Tibial nerve (tissue), 4 donors: Measurements from ENCODE around the gene ZNF226. TPM values are rescaled to one million over a fixed set of nuclear protein-coding genes. Genes with fewer than 3 reads are reported as not detected.
"Not testable (repeated sequence)": the region's sequence is repeated elsewhere in the genome, so short reads cannot be mapped to it uniquely, and the experiment has no call there.

Experiments used
- DNase-seq, 2 donors: peaks; one replicate each; pipeline ENCODE4 v3.0.0-alpha.2; 2019; ENCODE audit warnings: low spot score in 2 of 2
- H3K27ac ChIP-seq, 4 donors: fragments of 200-600 bp; sonication (generic) in 3 of 4; one replicate each; pipeline ENCODE4 v1.5.1; 2017 to 2019; ENCODE audit warnings: mild to moderate bottlenecking in 1 of 4
- H3K27me3 ChIP-seq, 2 donors: fragments of 200-600 bp; sonication (generic) in 1 of 2; one replicate each; pipeline versions ENCODE4 v1.5.1 to v1.6.0; 2017 to 2019
- H3K36me3 ChIP-seq, 3 donors: fragments of 200-600 bp; sonication (generic); one replicate each; pipeline ENCODE4 v1.5.1; 2018 to 2019
- H3K4me1 ChIP-seq, 4 donors: fragments of 200-600 bp; sonication (generic) in 3 of 4; one replicate each; pipeline ENCODE4 v1.5.1; 2017 to 2019
- H3K4me3 ChIP-seq, 4 donors: fragments of 200-600 bp; sonication (generic) in 3 of 4; one replicate each; pipeline ENCODE4 v1.5.1; 2017 to 2019; ENCODE audit warnings: mild to moderate bottlenecking in 1 of 4, moderate library complexity in 1 of 4
- H3K9me3 ChIP-seq, 4 donors: fragments of 200-600 bp; sonication (generic) in 3 of 4; one replicate each; pipeline ENCODE4 v1.5.1; 2017 to 2019
- EP300 ChIP-seq, 2 donors: sonication (generic); formaldehyde crosslinking; IDR thresholded peaks; one replicate each; pipeline ENCODE4 v1.6.1; 2017; ENCODE audit warnings: antibody characterized with exemption in 2 of 2, mild to moderate bottlenecking in 1 of 2
- POLR2A ChIP-seq, 2 donors: fragments of 450-650 bp; IDR thresholded peaks; one replicate each; pipeline ENCODE4 v1.6.1; 2017; ENCODE audit warnings: antibody characterized with exemption in 2 of 2, mild to moderate bottlenecking in 2 of 2, moderate library complexity in 2 of 2
- WGBS, 2 donors: methylation state at CpG; one replicate each; pipeline ENCODE4 v1.1.5; 2018; 5-methylcytosine and 5-hydroxymethylcytosine counted together
- total RNA-seq, 4 donors: library from RNA; depleted of rRNA; stranded (reverse); fragments of >200 nt; gene quantifications; one replicate each; pipeline ENCODE4 v1.1.0, GENCODE V29; 2016
- TF ChIP-seq, protein P1 (sequence below), 5 experiments: fragments of 200-600 bp in 3 of 5; fragments of 450-650 bp in 2 of 5; sonication (generic) in 3 of 5; IDR thresholded peaks; one replicate each; pipeline ENCODE4 v1.5.1; 2016 to 2019; ENCODE audit warnings: antibody characterized with exemption in 5 of 5, mild to moderate bottlenecking in 3 of 5, moderate library complexity in 2 of 5

ZNF226 gene
- total RNA-seq, 4 donors from 2014 or later, result 18.0 to 29.1 (median 23.3) TPM

- H3K27ac ChIP-seq, result peak overlapping the region; percentile 40 to 94 (median 87)
- peak overlapping the region; percentile 47 to 76 (median 67) for H3K4me3 ChIP-seq
- no peaks in the 10 kb centered on the region for H3K36me3 ChIP-seq
- DNase-seq, result peak; percentile 62 to 85
- peak in 1 of 2 donors; percentile 87 for TF ChIP-seq EP300 (IDR thresholded peaks at IDR 0.05)
- TF ChIP-seq, protein P1, sequence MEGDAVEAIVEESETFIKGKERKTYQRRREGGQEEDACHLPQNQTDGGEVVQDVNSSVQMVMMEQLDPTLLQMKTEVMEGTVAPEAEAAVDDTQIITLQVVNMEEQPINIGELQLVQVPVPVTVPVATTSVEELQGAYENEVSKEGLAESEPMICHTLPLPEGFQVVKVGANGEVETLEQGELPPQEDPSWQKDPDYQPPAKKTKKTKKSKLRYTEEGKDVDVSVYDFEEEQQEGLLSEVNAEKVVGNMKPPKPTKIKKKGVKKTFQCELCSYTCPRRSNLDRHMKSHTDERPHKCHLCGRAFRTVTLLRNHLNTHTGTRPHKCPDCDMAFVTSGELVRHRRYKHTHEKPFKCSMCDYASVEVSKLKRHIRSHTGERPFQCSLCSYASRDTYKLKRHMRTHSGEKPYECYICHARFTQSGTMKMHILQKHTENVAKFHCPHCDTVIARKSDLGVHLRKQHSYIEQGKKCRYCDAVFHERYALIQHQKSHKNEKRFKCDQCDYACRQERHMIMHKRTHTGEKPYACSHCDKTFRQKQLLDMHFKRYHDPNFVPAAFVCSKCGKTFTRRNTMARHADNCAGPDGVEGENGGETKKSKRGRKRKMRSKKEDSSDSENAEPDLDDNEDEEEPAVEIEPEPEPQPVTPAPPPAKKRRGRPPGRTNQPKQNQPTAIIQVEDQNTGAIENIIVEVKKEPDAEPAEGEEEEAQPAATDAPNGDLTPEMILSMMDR (IDR thresholded peaks at IDR 0.05), result no peak
- peak in 1 of 2 donors; percentile 8 for TF ChIP-seq POLR2A (IDR thresholded peaks at IDR 0.05)
- H3K4me1 ChIP-seq, result peaks cover 0 to 13% (median 2%) of the 10 kb centered on the region in 4 donors
- 3 to 5% methylated on average over 23 to 26 of the region's 26 CpGs for WGBS, 2 donors
- H3K27me3 ChIP-seq, result no peaks in the 10 kb centered on the region
- peaks cover 0 to 37% (median 2%) of the 10 kb centered on the region in 4 donors for H3K9me3 ChIP-seq
These were observed 42.4 kb downstream of the ZNF226 start for GRCh38 chr19:44207126-44207803.

DNA sequence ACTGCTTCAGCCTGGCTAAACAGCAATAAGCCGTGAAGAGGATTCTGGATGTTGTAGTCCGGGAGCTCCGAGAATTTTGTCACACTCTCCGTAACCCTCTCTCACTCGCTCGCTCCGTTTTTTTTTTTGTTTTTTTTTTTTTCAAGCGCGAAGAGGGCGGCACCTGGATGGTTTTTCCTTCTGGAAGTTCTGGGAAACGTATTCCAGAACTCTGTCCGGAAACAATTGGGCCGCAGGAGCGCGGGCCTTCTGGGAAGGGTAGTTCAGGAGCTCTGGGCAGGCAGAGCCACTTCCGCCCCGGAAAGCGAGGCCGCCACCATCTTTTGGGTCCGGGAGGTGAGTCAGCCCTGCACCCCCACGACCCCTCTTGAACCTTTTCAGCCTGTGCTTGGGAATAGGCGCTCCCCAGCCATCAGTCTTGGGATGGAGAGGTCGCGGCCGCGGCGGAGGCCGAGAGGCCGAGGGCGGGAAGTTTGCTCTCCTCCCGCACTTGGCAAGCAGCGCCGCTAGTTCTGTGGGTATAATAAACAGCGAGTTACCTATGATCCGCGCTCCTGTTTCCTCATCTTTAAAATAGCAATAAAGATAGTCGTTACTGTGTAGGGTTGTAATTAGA is 47.5 kb downstream of the ZNF226 start, which contains the start of gene ZNF227:
Gene ZNF227 (plus strand): TSS at position 283 of the 616 bp plus-strand sequence. CDS start 5,261 bp downstream, outside the sequence.
- H3K36me3 ChIP-seq, result peaks cover 0 to 32% (median 2%) of the 10 kb centered on the region in 3 donors
- WGBS, 2 donors, result 1% methylated on average over 37 of the region's 37 CpGs
- H3K4me3 ChIP-seq, result peak within 1 kb of the TSS; percentile 45 to 95 (median 64)
- peak within 1 kb of the TSS; percentile 53 to 87 (median 84) for H3K27ac ChIP-seq
- no peaks in the 10 kb centered on the region for H3K27me3 ChIP-seq
- TF ChIP-seq POLR2A (IDR thresholded peaks at IDR 0.05), result peak in 1 of 2 donors; percentile 43
- TF ChIP-seq, protein P1 (IDR thresholded peaks at IDR 0.05), result no peak
- peak; percentile 43 to 85 for TF ChIP-seq EP300 (IDR thresholded peaks at IDR 0.05)
- H3K9me3 ChIP-seq, result peaks cover 0 to 24% (median 2%) of the 10 kb centered on the region in 4 donors
- DNase-seq, result peak; percentile 77 to 87
- peaks cover 0 to 23% (median 5%) of the 10 kb centered on the region in 4 donors for H3K4me1 ChIP-seq

GRCh38 chr19:44212866-44213346 is 48.0 kb downstream of the ZNF226 start:
- Histone ChIP-seq H3K27ac (peak overlapping the region; percentile 23 to 87 (median 84)), H3K27me3 (no peaks in the 10 kb centered on the region), H3K4me3 (peak overlapping the region; percentile 45 to 95 (median 64)), H3K36me3 (peaks cover 0 to 38% (median 3%) of the 10 kb centered on the region in 3 donors), H3K9me3 (peaks cover 0 to 29% (median 2%) of the 10 kb centered on the region in 4 donors), H3K4me1 (peaks cover 0 to 22% (median 5%) of the 10 kb centered on the region in 4 donors)
- WGBS, 2 donors, result 3 to 4% methylated on average over 15 of the region's 15 CpGs
- TF ChIP-seq POLR2A (IDR thresholded peaks at IDR 0.05), result no peak
- TF ChIP-seq, protein P1 (IDR thresholded peaks at IDR 0.05), result no peak
- TF ChIP-seq EP300 (IDR thresholded peaks at IDR 0.05), result no peak
- no peak for DNase-seq

- WGBS, 2 donors, result 98% methylated on average over 3 of the region's 3 CpGs
- not testable (repeated sequence) for H3K27ac ChIP-seq, H3K4me1 ChIP-seq, DNase-seq, H3K4me3 ChIP-seq, H3K27me3 ChIP-seq
- H3K9me3 ChIP-seq, result peaks cover 0 to 59% (median 9%) of the 10 kb centered on the region in 4 donors
- peaks cover 8 to 69% (median 12%) of the 10 kb centered on the region in 3 donors for H3K36me3 ChIP-seq
These were observed 55.0 kb downstream of the ZNF226 start for GRCh38 chr19:44219926-44220325.

- WGBS, 2 donors, result 96 to 99% methylated on average over 6 of the region's 6 CpGs
- H3K4me1 ChIP-seq, DNase-seq, H3K27me3 ChIP-seq, H3K27ac ChIP-seq, H3K4me3 ChIP-seq: not testable (repeated sequence)
- Histone ChIP-seq H3K36me3 (peaks cover 8 to 67% (median 12%) of the 10 kb centered on the region in 3 donors), H3K9me3 (peaks cover 0 to 63% (median 9%) of the 10 kb centered on the region in 4 donors)
These were observed 55.9 kb downstream of the ZNF226 start for GRCh38 chr19:44220761-44221160.

- not testable (repeated sequence) for H3K4me1 ChIP-seq, H3K27ac ChIP-seq, H3K4me3 ChIP-seq, H3K27me3 ChIP-seq, DNase-seq
- peaks cover 8 to 67% (median 12%) of the 10 kb centered on the region in 3 donors for H3K36me3 ChIP-seq
- WGBS, 2 donors, result 97% methylated on average over 3 of the region's 3 CpGs
- peaks cover 0 to 64% (median 11%) of the 10 kb centered on the region in 4 donors for H3K9me3 ChIP-seq
These were observed 56.4 kb downstream of the ZNF226 start for GRCh38 chr19:44221291-44221690.

Other genes with a start within 250 kb of the ZNF226 start
- 10 to 100 TPM in 3 of 4 donors, 1 to 10 TPM in 1; 8.7 to 26.9 (median 17.7) TPM for gene ZNF45, start 229.8 kb upstream of the ZNF226 start, total RNA-seq
- gene ZNF221, start 213.9 kb upstream of the ZNF226 start, total RNA-seq, result 1 to 10 TPM; 3.6 to 7.3 (median 6.5) TPM
- gene ZNF155, start 180.9 kb upstream of the ZNF226 start, total RNA-seq, result 1 to 10 TPM; 4.2 to 7.2 (median 5.1) TPM
- 1 to 10 TPM; 3.9 to 5.3 (median 5.2) TPM for gene ZNF230, start 162.1 kb upstream of the ZNF226 start, total RNA-seq
- 1 to 10 TPM; 2.0 to 7.3 (median 2.1) TPM for gene ZNF222, start 139.7 kb upstream of the ZNF226 start, total RNA-seq
- gene ZNF223, start 113.1 kb upstream of the ZNF226 start, total RNA-seq, result 1 to 10 TPM; 1.7 to 7.3 (median 5.3) TPM
- 1 to 10 TPM; 1.8 to 3.1 (median 2.0) TPM for gene ZNF284, start 92.9 kb upstream of the ZNF226 start, total RNA-seq
- gene ZNF224, start 70.7 kb upstream of the ZNF226 start, total RNA-seq, result 10 to 100 TPM; 16.2 to 34.1 (median 28.4) TPM
- gene ZNF225, start 51.7 kb upstream of the ZNF226 start, total RNA-seq, result 10 to 100 TPM in 1 of 4 donors, 1 to 10 TPM in 3; 1.8 to 10.1 (median 4.6) TPM
- 1 to 10 TPM; 6.9 to 7.9 (median 7.1) TPM for gene ZNF234, start 23.5 kb upstream of the ZNF226 start, total RNA-seq
- gene ZNF227, start 47.4 kb downstream of the ZNF226 start, total RNA-seq, result 10 to 100 TPM in 3 of 4 donors, 1 to 10 TPM in 1; 8.1 to 22.0 (median 14.3) TPM
- gene ZNF233, start 94.8 kb downstream of the ZNF226 start, total RNA-seq, result 1 to 10 TPM in 1 of 4 donors, under 1 TPM in 2, not detected in 1; 0.44 to 1.2 (median 0.63) TPM
- 1 to 10 TPM; 5.5 to 9.8 (median 6.3) TPM for gene ZNF235, start 139.9 kb downstream of the ZNF226 start, total RNA-seq
- gene ZNF112, start 191.6 kb downstream of the ZNF226 start, total RNA-seq, result 1 to 10 TPM; 5.0 to 5.9 (median 5.3) TPM
- 1 to 10 TPM; 1.9 to 6.1 (median 2.2) TPM for gene ZNF285, start 236.5 kb downstream of the ZNF226 start, total RNA-seq